GM19023 (cell line): ENCODE results near the gene HIGD1B.
"Not testable (repeated sequence)": the region's sequence is repeated elsewhere in the genome, so short reads cannot be mapped to it uniquely, and the experiment has no call there.

Source experiments
- ATAC-seq: cut with Tn5 transposase; IDR thresholded peaks from one replicate; pipeline ENCODE4 v1.9.1; 2021; ENCODE audit warnings: mild to moderate bottlenecking, moderate library complexity; ENCODE audit not compliant: unreplicated experiment

The HIGD1B gene

DNA sequence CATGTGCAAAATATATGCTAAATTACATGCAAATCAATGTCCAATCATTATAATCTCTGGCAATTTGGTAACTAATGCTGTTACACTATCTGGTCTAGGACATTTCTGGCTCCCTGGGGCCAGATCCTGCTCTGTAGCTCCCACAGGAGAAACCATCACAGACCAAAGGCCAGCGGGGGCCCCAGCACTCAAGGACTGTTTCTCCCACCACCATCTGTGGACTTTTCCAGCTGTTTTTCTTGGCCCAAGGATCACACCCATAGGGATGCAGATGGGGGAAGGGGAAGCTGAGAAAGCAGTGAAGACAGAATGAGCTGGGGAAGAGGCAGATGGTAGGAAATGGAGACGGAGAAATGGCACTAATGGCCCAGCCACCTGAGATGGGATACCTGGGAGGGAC lies at the start of gene HIGD1B:
HIGD1B (plus strand) TSS at position 298 of the 400 bp plus-strand sequence. CDS start 270 bp downstream, outside the sequence.
- ATAC-seq: no peak

DNA sequence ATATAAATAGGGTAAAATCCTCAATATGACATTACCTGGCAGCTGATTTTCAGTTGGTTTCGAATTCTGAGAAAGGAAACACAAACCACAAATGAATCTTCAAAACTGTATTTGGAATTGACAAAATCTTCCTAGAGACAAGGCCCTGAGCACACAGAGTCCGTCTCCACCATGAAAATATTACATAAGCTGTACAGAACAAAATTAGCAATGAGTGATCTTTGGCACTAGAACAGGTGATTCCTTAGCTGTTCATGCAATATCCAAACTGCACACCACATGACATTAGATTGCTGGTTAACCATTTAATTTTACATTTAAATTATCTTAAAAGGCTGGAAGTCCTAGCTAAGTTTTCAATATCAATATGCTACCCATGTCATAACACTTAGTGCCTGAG lies 49.3 kb upstream of the HIGD1B start:
- no peak for ATAC-seq

DNA sequence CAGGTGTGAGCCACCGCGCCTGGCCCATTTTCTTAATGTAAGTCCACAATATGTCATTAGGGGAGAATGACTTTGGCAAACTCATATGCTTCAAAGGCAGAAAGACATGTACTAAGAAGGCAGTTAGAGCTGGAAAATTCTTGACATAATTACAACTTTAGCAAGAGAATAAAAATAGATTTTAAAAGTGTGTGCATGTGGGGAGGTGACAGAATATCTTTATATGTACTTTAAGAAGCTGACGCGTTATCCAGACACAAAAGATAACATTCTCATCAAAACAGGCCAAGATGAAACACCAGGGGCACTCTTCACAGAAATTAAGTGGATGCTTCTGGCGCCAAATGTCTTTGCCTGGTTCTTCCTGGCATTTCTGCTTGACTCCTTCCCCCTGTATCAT lies 45.8 kb upstream of the HIGD1B start:
- no peak for ATAC-seq

GRCh38 chr17:44804302-44805089 lies 43.2 kb upstream of the HIGD1B start:
- no peak for ATAC-seq

GRCh38 chr17:44807093-44807816 lies 40.4 kb upstream of the HIGD1B start:
- no peak for ATAC-seq

DNA sequence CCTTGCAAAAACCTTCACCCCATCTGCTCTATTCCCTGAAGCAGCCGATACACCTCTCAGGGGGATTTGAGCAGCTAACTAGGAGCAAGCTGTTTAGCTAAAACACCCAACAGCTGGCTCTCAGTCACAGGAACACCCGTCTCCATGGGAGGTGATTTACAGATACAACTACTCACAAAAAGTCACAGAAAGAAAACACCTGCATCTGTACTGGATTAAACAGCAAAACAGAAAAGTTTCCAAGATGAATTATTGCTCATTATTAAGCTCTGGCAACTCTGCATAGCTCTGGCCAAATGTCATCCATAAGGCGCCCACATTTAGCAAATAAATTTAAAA lies 39.9 kb upstream of the HIGD1B start:
- no peak for ATAC-seq

- no peak for ATAC-seq
Observed at GRCh38 chr17:44808156-44808555, 39.5 kb upstream of the HIGD1B start.

DNA sequence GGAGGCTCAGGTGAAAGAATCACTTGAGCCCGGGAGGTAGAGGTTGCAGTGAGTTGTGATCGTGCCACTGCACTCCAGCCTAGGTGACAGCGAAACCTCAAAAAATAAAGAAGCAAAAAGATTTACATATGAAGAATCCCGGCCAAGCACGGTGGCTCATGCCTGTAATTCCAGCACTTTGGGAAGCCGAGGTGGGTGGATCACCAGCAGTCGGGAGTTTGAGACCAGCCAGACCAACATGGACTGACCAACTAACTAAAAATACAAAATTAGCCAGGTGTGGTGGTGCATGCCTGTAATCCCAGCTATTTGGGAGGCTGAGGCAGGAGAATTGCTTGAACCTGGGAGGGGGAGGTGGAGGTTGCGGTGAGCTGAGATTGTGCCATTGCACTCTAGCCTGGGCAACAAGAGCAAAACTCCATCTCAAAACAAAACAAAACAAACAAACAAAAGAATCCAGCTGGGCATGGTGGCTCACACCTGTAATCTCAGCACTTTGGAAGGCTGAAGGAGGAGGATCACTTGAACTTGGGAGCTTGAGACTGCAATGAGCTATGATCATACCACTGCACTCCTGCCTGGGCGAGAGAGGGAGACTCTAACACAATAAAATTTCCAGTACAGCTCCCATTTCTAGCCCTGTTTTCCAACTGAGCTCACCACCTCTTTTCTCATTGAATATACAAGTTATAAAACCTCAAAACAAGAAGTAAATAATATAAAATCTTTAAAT lies 38.9 kb upstream of the HIGD1B start:
- not testable (repeated sequence) for ATAC-seq

DNA sequence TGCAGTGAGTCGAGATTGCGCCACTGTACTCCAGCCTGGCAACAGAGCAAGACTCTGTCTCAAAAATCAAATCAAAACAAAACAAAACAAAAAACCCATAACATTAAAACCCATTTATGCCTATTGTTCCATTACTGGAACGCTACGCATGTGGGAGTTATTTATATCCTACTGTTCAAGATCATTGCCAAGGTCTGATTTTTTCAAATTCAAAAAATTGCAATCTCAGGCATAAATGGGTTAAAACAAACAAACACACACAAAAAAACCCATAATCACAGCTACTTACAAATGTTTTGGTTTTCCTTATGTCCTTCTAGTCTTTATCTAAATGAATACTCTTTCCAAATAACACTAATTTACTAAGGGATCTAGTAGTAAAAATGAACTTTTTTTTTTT lies 35.4 kb upstream of the HIGD1B start:
- ATAC-seq: no peak

- ATAC-seq: not testable (repeated sequence)
Observed at GRCh38 chr17:44818508-44818907, 29.2 kb upstream of the HIGD1B start.

GRCh38 chr17:44820631-44821212 lies 27.0 kb upstream of the HIGD1B start:
- ATAC-seq: no peak

- not testable (repeated sequence) for ATAC-seq
Observed at GRCh38 chr17:44825236-44825635, 22.4 kb upstream of the HIGD1B start.

DNA sequence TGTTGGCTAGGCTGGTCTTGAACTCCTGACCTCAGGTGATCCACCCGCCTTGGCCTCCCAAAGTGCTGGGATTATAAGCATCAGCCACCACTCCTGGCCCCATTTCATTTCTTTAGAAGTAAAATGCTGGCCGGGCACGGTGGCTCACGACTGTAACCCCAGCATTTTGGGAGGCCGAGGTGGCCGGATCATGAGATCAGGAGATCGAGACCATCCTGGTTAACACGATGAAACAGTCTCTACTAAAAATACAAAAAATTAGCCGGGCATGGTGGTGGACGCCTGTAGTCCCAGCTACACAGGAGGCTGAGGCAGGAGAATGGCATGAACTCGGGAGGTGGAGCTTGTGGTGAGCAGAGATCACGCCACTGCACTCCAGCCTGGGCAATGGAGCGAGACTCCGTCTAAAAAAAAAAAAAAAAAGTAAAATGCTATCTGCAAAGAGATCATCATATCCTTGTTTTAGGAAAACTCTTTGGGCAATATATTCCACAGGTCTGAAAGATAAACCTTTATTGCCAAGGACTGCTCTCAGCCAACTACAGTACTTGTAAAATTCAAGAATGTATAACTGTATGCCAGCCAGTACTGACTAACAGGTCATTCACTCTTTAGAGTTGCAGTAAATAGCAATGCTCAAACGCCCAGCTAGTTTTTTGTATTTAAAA lies 21.4 kb upstream of the HIGD1B start:
- ATAC-seq: no peak

GRCh38 chr17:44827863-44828262 lies 19.8 kb upstream of the HIGD1B start:
- ATAC-seq: no peak

- ATAC-seq: no peak
Observed at GRCh38 chr17:44828919-44829522, 18.7 kb upstream of the HIGD1B start.

- ATAC-seq: peak; percentile 51
Observed at GRCh38 chr17:44829523-44830358, 17.9 kb upstream of the HIGD1B start, which contains the start of gene GJC1. Gene GJC1, minus strand, starts transcription at chr17:44830287. Its CDS starts 24,470 bp downstream, at chr17:44805817.

DNA sequence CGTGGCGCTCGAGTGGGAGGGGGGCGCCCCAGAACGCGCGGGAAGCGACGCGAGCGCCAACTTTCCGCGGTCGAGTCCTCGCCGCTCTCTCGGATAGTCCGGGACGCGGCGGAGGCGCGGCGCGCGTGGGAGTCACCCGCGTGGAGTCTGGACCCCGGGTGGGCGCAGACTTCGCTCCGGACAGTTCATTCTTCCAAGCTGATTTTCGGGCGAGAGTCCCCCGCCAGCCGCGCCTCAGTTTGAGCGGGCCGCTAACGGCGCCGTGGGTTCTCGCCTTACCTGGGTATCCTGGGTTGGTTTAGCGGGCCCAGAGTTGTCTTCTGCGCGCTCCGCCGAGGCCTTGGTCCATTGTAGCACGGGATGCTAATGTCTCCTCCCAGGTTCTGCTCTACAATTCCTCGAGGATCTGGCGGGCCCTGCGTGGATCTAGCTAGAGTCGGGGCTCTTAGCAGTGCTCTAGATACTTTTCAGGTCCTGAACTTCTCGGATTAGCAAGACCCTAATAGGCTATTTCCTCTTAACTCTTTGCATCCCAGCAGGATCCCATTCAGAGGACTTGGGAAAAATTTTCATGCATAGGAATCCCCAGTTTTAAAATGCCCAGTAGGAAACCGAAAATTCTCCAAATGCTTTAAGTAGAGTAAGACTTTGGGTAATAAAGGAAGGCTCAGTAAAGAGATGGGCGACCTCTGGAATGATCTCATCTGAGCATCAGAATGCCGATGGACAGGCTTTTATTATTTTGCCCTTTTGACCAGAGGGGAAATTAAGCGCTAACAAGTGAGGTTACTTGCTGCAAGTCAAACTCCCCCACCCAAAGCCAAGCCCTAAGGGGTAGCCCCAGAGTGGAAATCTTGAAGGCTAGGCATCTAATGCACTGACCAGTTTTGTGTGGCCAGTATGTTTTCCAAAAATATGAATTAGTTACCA lies 17.1 kb upstream of the HIGD1B start:
- peak; percentile 22 for ATAC-seq

GRCh38 chr17:44831371-44831770 lies 16.3 kb upstream of the HIGD1B start:
- ATAC-seq: no peak
